Suprapubic skin (tissue), 4 donors: ENCODE data around the gene PDS5B.

ENCODE experiments used
- EP300 ChIP-seq: sonication (generic); formaldehyde crosslinking; IDR thresholded peaks from one replicate; pipeline ENCODE4 v1.6.1; 2017; ENCODE audit warnings: antibody characterized with exemption
- POLR2A ChIP-seq, 2 donors: fragments of 450-650 bp; IDR thresholded peaks; one replicate each; pipeline ENCODE4 v1.6.1; 2017; ENCODE audit warnings: antibody characterized with exemption in 2 of 2, mild to moderate bottlenecking in 2 of 2, moderate library complexity in 2 of 2
- POLR2AphosphoS5 ChIP-seq, 3 donors: sonication (generic); formaldehyde crosslinking; IDR thresholded peaks; one replicate each; pipeline ENCODE4 v1.6.1; 2017; ENCODE audit warnings: antibody characterized with exemption in 3 of 3
- TF ChIP-seq, protein P1 (sequence below), 2 donors: fragments of 200-600 bp in 1 of 2; fragments of 450-650 bp in 1 of 2; sonication (generic) in 1 of 2; IDR thresholded peaks; one replicate each; pipeline ENCODE4 v1.5.1; 2016 to 2019; ENCODE audit warnings: antibody characterized with exemption in 2 of 2, mild to moderate bottlenecking in 1 of 2, moderate library complexity in 1 of 2

DNA sequence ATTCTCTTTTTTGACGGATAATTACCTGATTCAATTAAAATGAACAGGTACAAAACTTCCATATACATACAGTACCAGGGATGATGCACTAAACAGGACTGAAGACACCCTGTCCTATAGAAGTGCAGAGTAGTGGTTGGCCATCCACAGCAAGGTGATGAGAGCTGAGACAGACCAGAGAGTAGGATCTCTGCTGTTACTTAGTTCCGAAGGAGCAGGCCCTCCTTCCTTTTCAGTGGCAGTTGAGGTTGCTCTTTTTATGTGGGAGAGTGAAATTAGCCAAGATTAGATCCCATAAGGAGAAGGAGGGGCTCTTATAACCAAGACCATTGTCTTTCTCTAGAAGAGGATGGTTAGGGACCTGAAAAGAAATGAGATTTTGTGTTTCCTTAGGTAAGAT, 4.0 kb downstream of the PDS5B start:
- TF ChIP-seq, protein P1, sequence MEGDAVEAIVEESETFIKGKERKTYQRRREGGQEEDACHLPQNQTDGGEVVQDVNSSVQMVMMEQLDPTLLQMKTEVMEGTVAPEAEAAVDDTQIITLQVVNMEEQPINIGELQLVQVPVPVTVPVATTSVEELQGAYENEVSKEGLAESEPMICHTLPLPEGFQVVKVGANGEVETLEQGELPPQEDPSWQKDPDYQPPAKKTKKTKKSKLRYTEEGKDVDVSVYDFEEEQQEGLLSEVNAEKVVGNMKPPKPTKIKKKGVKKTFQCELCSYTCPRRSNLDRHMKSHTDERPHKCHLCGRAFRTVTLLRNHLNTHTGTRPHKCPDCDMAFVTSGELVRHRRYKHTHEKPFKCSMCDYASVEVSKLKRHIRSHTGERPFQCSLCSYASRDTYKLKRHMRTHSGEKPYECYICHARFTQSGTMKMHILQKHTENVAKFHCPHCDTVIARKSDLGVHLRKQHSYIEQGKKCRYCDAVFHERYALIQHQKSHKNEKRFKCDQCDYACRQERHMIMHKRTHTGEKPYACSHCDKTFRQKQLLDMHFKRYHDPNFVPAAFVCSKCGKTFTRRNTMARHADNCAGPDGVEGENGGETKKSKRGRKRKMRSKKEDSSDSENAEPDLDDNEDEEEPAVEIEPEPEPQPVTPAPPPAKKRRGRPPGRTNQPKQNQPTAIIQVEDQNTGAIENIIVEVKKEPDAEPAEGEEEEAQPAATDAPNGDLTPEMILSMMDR (IDR thresholded peaks at IDR 0.05), result no peak
- TF ChIP-seq POLR2A (IDR thresholded peaks at IDR 0.05) (no peak), POLR2AphosphoS5 (IDR thresholded peaks at IDR 0.05) (no peak), EP300 (no peak)
